ENCODE data around the gene MOB3B. TPM values are rescaled to one million over a fixed set of nuclear protein-coding genes. Genes with fewer than 3 reads are reported as not detected.

MOB3B gene
- 1 to 10 TPM; 2.0 to 2.5 TPM for polyA plus RNA-seq

DNA sequence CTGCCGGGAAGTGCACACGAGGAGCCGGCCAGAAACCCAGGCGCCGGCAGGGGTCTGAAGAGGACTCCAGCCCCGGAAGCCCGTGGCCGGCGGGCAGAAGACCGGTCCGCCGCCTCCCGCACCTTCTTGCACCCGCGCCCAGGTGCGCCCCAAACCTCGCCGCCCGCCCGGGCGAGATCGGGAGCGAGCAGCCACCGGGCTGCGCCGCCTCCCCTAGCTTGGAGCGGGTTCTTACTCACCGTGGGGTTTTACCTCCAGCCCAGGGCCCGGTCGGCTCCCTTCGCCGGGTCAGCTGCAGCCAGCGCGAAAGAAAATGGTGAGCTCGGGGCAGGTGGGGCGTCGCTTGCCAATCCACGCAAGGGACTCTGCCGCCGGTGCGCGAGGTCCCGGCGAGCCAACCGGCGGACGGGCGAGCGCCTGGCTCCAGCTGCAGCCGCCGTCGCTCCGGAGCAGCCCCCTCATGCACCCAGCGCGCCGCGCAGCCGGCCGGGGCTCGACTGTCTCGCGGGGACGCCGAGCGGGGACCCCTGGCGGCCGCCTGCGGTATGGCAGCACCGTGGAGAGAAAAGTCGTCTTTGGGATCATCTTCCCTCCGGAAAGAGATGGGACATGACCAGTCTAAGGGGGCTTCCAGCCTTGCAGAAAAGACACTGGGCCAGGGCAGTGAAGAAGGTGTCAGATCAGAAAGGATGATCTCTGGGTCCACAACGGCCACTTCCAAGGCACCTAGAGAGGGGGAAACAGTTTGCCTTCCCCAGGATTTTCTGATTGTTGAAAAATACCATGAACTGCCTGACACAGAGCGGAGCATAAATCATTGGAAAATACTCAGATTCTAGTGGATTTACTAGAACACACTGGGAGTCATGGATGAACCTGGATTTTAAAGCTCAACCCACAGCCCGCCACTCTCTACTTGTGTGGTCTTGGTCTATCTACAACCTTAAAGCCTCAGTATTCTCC lies at the start of gene MOB3B:
Gene MOB3B, minus strand, starts transcription at position 499 of the 963 bp plus-strand sequence. CDS start 74,264 bp downstream, outside the sequence.
- 2 to 3% methylated on average over 68 to 74 of the region's 74 CpGs for WGBS, 2 donors
- no peaks in the 10 kb centered on the region for H3K36me3 ChIP-seq (ENCODE audit: control insufficient read depth in 2 of 2, insufficient read depth in 2 of 2, low read length in 1 of 2)
- no peaks in the 10 kb centered on the region for H3K27me3 ChIP-seq (ENCODE audit: control insufficient read depth in 1 of 2, insufficient read depth in 2 of 2, low read length in 2 of 2)
- no peaks in the 10 kb centered on the region for H3K9me3 ChIP-seq (ENCODE audit: control insufficient read depth in 2 of 2, insufficient read depth in 1 of 2, low read depth in 1 of 2, low read length in 1 of 2)
- peak within 1 kb of the TSS; percentile 90 to 93 for H3K27ac ChIP-seq (ENCODE audit: low read depth in 2 of 2, low read length in 1 of 2)
- peaks cover 0 to 2% of the 10 kb centered on the region in 2 donors for H3K4me1 ChIP-seq (ENCODE audit: control insufficient read depth in 2 of 2, insufficient read depth in 2 of 2, low read length in 1 of 2)
- H3K4me3 ChIP-seq (ENCODE audit: low read depth in 1 of 2, low read length in 2 of 2), result peak within 1 kb of the TSS; percentile 66 to 82

DNA sequence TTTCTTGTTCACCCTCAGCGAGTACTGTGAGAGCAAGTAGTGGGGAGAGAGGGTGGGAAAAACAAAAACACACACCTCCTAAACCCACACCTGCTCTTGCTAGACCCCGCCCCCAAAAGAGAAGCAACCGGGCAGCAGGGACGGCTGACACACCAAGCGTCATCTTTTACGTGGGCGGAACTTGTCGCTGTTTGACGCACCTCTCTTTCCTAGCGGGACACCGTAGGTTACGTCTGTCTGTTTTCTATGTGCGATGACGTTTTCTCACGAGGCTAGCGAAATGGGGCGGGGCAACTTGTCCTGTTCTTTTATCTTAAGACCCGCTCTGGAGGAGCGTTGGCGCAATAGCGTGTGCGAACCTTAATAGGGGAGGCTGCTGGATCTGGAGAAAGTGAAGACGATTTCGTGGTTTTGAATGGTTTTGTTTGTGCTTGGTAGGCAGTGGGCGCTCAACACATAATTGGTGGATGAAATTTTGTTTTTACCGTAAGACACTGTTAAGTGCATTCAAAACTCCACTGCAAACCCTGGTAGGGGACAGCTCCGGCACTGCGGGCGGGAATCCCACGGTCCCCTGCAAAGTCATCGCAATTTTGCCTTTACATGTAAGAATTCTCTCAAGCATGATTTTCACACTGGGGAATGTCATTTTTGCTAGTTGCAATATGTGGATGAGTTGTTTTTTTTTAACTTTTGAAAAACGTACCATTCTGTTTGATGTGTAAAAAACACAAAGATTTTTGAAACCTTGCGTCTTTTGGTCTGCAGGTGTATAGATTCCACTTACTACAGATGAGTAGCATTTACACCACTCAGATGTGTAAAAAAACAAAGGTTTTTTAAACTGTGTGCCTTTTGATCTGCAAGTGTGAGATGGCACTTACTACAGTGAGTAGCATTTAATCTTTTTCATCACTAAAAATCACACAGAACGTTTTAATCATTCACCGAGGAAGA lies 44.3 kb upstream of the MOB3B start:
- WGBS, 2 donors, result 1% methylated on average over 35 of the region's 35 CpGs
- H3K27me3 ChIP-seq (ENCODE audit: control insufficient read depth in 1 of 2, insufficient read depth in 2 of 2, low read length in 2 of 2), result no peaks in the 10 kb centered on the region
- peak overlapping the region; percentile 41 to 86 for H3K4me3 ChIP-seq (ENCODE audit: low read depth in 1 of 2, low read length in 2 of 2)
- H3K36me3 ChIP-seq (ENCODE audit: control insufficient read depth in 2 of 2, insufficient read depth in 2 of 2, low read length in 1 of 2), result no peaks in the 10 kb centered on the region
- no peaks in the 10 kb centered on the region for H3K9me3 ChIP-seq (ENCODE audit: control insufficient read depth in 2 of 2, insufficient read depth in 1 of 2, low read depth in 1 of 2, low read length in 1 of 2)
- peak overlapping the region; percentile 97 for H3K27ac ChIP-seq (ENCODE audit: low read depth in 2 of 2, low read length in 1 of 2)
- H3K4me1 ChIP-seq (ENCODE audit: control insufficient read depth in 2 of 2, insufficient read depth in 2 of 2, low read length in 1 of 2), result no peaks in the 10 kb centered on the region

DNA sequence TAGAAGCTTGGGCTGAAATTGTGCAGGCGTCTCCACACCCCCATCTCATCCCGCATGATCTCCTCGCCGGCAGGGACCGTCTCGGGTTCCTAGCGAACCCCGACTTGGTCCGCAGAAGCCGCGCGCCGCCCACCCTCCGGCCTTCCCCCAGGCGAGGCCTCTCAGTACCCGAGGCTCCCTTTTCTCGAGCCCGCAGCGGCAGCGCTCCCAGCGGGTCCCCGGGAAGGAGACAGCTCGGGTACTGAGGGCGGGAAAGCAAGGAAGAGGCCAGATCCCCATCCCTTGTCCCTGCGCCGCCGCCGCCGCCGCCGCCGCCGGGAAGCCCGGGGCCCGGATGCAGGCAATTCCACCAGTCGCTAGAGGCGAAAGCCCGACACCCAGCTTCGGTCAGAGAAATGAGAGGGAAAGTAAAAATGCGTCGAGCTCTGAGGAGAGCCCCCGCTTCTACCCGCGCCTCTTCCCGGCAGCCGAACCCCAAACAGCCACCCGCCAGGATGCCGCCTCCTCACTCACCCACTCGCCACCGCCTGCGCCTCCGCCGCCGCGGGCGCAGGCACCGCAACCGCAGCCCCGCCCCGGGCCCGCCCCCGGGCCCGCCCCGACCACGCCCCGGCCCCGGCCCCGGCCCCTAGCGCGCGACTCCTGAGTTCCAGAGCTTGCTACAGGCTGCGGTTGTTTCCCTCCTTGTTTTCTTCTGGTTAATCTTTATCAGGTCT lies 43.5 kb upstream of the MOB3B start, which contains the start of gene C9orf72:
Gene C9orf72, minus strand, starts transcription at position 564 of the 716 bp plus-strand sequence. CDS start 6,361 bp downstream, outside the sequence.
- Histone ChIP-seq H3K27me3 (ENCODE audit: control insufficient read depth in 1 of 2, insufficient read depth in 2 of 2, low read length in 2 of 2) (no peaks in the 10 kb centered on the region), H3K9me3 (ENCODE audit: control insufficient read depth in 2 of 2, insufficient read depth in 1 of 2, low read depth in 1 of 2, low read length in 1 of 2) (no peaks in the 10 kb centered on the region), H3K4me3 (ENCODE audit: low read depth in 1 of 2, low read length in 2 of 2) (peak within 1 kb of the TSS; percentile 69 to 86), H3K27ac (ENCODE audit: low read depth in 2 of 2, low read length in 1 of 2) (peak within 1 kb of the TSS; percentile 97), H3K4me1 (ENCODE audit: control insufficient read depth in 2 of 2, insufficient read depth in 2 of 2, low read length in 1 of 2) (no peaks in the 10 kb centered on the region), H3K36me3 (ENCODE audit: control insufficient read depth in 2 of 2, insufficient read depth in 2 of 2, low read length in 1 of 2) (no peaks in the 10 kb centered on the region)
- 1% methylated on average over 70 to 72 of the region's 72 CpGs for WGBS, 2 donors

DNA sequence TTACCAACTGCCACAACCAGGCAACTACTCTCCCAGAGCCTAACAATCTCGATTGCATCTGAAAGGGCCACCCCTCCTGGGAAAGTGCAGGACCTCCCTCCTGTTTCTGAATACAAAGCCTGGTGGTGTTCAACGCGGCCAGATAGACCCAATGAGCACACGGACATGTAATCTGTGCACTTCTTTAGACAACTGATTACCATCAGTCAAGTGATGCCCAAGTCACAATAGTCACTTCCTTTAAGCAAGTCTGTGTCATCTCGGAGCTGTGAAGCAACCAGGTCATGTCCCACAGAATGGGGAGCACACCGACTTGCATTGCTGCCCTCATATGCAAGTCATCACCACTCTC lies 42.9 kb upstream of the MOB3B start:
- Histone ChIP-seq H3K36me3 (ENCODE audit: control insufficient read depth in 2 of 2, insufficient read depth in 2 of 2, low read length in 1 of 2) (no peaks in the 10 kb centered on the region), H3K4me1 (ENCODE audit: control insufficient read depth in 2 of 2, insufficient read depth in 2 of 2, low read length in 1 of 2) (no peaks in the 10 kb centered on the region), H3K4me3 (ENCODE audit: low read depth in 1 of 2, low read length in 2 of 2) (peak overlapping the region; percentile 69 to 86), H3K27me3 (ENCODE audit: control insufficient read depth in 1 of 2, insufficient read depth in 2 of 2, low read length in 2 of 2) (no peaks in the 10 kb centered on the region), H3K9me3 (ENCODE audit: control insufficient read depth in 2 of 2, insufficient read depth in 1 of 2, low read depth in 1 of 2, low read length in 1 of 2) (no peaks in the 10 kb centered on the region), H3K27ac (ENCODE audit: low read depth in 2 of 2, low read length in 1 of 2) (peak overlapping the region; percentile 97)
- 2 to 5% methylated on average over 6 of the region's 6 CpGs for WGBS, 2 donors

DNA sequence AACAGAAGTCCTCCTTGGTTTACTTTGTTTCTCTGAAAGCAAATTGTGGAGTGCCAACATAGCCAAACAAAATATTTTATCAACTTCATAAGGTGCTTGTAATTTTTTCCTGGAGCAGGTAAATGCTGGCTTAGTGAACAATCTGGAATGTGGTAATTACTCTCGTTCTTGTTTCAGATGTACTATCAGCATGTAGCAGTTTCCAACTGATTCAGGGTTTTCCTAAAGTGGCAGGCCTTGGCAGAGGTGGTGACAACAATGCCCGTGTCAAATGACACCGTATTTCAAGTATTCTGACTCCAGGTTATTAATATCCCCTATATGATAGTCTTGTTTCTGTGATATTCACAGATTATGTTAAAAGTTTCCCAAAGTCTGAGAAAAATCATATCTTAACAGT lies 42.4 kb upstream of the MOB3B start:
- Histone ChIP-seq H3K27me3 (ENCODE audit: control insufficient read depth in 1 of 2, insufficient read depth in 2 of 2, low read length in 2 of 2) (no peaks in the 10 kb centered on the region), H3K36me3 (ENCODE audit: control insufficient read depth in 2 of 2, insufficient read depth in 2 of 2, low read length in 1 of 2) (no peaks in the 10 kb centered on the region), H3K4me1 (ENCODE audit: control insufficient read depth in 2 of 2, insufficient read depth in 2 of 2, low read length in 1 of 2) (no peaks in the 10 kb centered on the region), H3K27ac (ENCODE audit: low read depth in 2 of 2, low read length in 1 of 2) (peak overlapping the region in 1 of 2 donors; percentile 31), H3K9me3 (ENCODE audit: control insufficient read depth in 2 of 2, insufficient read depth in 1 of 2, low read depth in 1 of 2, low read length in 1 of 2) (no peaks in the 10 kb centered on the region), H3K4me3 (ENCODE audit: low read depth in 1 of 2, low read length in 2 of 2) (peak overlapping the region in 1 of 2 donors; percentile 86)
- WGBS, 2 donors, result 29 to 36% methylated on average over 3 of the region's 3 CpGs

DNA sequence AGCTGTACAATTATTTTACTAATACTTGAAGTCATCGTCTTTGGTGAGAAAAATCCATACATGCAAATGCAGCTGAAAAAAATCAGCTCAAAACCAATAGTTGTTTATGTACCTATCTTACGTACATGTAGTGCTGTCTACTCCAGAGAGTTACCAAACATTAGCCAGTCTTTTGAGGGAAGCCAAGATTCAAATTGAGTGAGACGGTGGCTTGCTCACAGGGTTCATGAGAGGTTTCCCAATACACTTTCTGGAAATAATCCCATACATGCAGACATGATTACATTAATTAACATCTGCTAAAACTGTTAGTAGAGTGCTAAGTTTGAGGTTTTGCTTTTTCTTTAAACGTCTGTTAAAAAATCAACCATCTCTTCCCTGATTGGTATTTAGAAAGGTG lies 41.4 kb upstream of the MOB3B start:
- Histone ChIP-seq H3K27me3 (ENCODE audit: control insufficient read depth in 1 of 2, insufficient read depth in 2 of 2, low read length in 2 of 2) (no peaks in the 10 kb centered on the region), H3K27ac (ENCODE audit: low read depth in 2 of 2, low read length in 1 of 2) (no peak overlapping the region), H3K4me3 (ENCODE audit: low read depth in 1 of 2, low read length in 2 of 2) (no peak overlapping the region), H3K4me1 (ENCODE audit: control insufficient read depth in 2 of 2, insufficient read depth in 2 of 2, low read length in 1 of 2) (no peaks in the 10 kb centered on the region), H3K9me3 (ENCODE audit: control insufficient read depth in 2 of 2, insufficient read depth in 1 of 2, low read depth in 1 of 2, low read length in 1 of 2) (no peaks in the 10 kb centered on the region), H3K36me3 (ENCODE audit: control insufficient read depth in 2 of 2, insufficient read depth in 2 of 2, low read length in 1 of 2) (no peaks in the 10 kb centered on the region)
- WGBS, 2 donors, result 89 to 97% methylated on average over 4 of the region's 4 CpGs

DNA sequence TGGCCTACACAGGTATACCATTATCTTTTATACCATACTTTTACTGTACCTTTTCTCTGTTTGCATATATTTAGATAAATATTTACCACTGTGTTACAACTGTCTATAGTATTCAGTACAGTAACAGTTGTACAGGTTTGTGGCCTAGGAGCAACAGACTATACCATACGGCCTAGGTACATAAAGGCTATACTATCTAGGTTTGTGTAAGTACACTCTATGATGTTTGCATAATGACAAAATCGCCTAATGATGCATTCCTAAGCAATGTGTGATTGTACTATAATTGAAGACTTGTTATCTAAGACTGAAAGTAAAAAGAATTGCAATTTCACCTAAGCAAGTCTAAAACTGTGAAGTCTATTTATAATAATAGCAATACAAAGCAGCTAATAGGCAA lies 39.8 kb upstream of the MOB3B start:
- no peaks in the 10 kb centered on the region for H3K4me1 ChIP-seq (ENCODE audit: control insufficient read depth in 2 of 2, insufficient read depth in 2 of 2, low read length in 1 of 2)
- H3K36me3 ChIP-seq (ENCODE audit: control insufficient read depth in 2 of 2, insufficient read depth in 2 of 2, low read length in 1 of 2), result no peaks in the 10 kb centered on the region
- 33 to 74% methylated on average over 2 of the region's 2 CpGs for WGBS, 2 donors
- H3K4me3 ChIP-seq (ENCODE audit: low read depth in 1 of 2, low read length in 2 of 2), result no peak overlapping the region
- H3K27ac ChIP-seq (ENCODE audit: low read depth in 2 of 2, low read length in 1 of 2), result no peak overlapping the region
- no peaks in the 10 kb centered on the region for H3K27me3 ChIP-seq (ENCODE audit: control insufficient read depth in 1 of 2, insufficient read depth in 2 of 2, low read length in 2 of 2)
- no peaks in the 10 kb centered on the region for H3K9me3 ChIP-seq (ENCODE audit: control insufficient read depth in 2 of 2, insufficient read depth in 1 of 2, low read depth in 1 of 2, low read length in 1 of 2)

DNA sequence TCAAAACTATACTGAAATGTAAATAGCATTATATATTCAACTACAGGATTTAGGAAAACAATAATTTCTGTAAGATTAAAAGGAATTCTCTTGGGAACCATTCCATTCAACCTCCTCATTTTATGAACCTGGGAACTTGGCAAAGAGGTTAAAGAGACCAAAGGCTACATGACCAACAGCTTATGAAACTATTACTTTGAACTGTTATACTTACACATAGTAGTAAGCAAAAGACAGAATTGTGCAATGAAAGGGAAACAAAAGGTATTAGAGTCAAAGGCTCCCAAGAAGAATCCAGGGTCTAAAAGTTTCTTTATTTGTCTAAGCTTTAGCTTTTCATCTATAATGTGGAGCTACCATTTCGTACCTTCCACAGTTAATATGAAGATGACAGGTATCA lies 36.5 kb upstream of the MOB3B start:
- no peaks in the 10 kb centered on the region for H3K27me3 ChIP-seq (ENCODE audit: control insufficient read depth in 1 of 2, insufficient read depth in 2 of 2, low read length in 2 of 2)
- H3K4me1 ChIP-seq (ENCODE audit: control insufficient read depth in 2 of 2, insufficient read depth in 2 of 2, low read length in 1 of 2), result no peaks in the 10 kb centered on the region
- no peak overlapping the region for H3K4me3 ChIP-seq (ENCODE audit: low read depth in 1 of 2, low read length in 2 of 2)
- 93 to 96% methylated on average over 1 of the region's 1 CpG for WGBS, 2 donors
- no peaks in the 10 kb centered on the region for H3K9me3 ChIP-seq (ENCODE audit: control insufficient read depth in 2 of 2, insufficient read depth in 1 of 2, low read depth in 1 of 2, low read length in 1 of 2)
- no peak overlapping the region for H3K27ac ChIP-seq (ENCODE audit: low read depth in 2 of 2, low read length in 1 of 2)
- no peaks in the 10 kb centered on the region for H3K36me3 ChIP-seq (ENCODE audit: control insufficient read depth in 2 of 2, insufficient read depth in 2 of 2, low read length in 1 of 2)

DNA sequence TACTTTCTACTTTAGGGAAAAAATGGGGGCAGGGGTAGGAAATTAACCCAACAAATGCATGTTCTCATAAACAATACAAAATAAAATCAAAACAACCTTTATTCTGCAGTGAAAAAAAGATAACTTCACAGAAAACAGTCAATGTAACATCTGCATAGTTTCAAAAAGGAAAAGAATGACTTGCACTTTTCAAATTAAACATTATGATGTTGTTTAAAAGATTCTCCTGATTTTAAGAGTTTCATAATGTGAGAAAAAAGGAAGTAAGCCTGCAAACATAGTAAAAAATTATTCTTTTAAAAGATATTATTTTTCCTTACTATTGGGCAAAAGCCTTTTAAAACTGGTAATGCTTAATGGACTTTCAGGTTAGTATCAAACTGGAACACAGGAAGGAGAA lies 36.1 kb upstream of the MOB3B start:
- Histone ChIP-seq H3K36me3 (ENCODE audit: control insufficient read depth in 2 of 2, insufficient read depth in 2 of 2, low read length in 1 of 2) (no peaks in the 10 kb centered on the region), H3K9me3 (ENCODE audit: control insufficient read depth in 2 of 2, insufficient read depth in 1 of 2, low read depth in 1 of 2, low read length in 1 of 2) (no peaks in the 10 kb centered on the region), H3K4me1 (ENCODE audit: control insufficient read depth in 2 of 2, insufficient read depth in 2 of 2, low read length in 1 of 2) (no peaks in the 10 kb centered on the region), H3K27me3 (ENCODE audit: control insufficient read depth in 1 of 2, insufficient read depth in 2 of 2, low read length in 2 of 2) (no peaks in the 10 kb centered on the region), H3K27ac (ENCODE audit: low read depth in 2 of 2, low read length in 1 of 2) (no peak overlapping the region), H3K4me3 (ENCODE audit: low read depth in 1 of 2, low read length in 2 of 2) (no peak overlapping the region)
